HG02759 (cell line): ENCODE results near the gene DGCR8.

Source experiments
- ATAC-seq: cut with Tn5 transposase; IDR thresholded peaks from one replicate; pipeline ENCODE4 v1.9.1; 2021; ENCODE audit warnings: mild to moderate bottlenecking, moderate library complexity; ENCODE audit not compliant: unreplicated experiment

DGCR8 gene

DNA sequence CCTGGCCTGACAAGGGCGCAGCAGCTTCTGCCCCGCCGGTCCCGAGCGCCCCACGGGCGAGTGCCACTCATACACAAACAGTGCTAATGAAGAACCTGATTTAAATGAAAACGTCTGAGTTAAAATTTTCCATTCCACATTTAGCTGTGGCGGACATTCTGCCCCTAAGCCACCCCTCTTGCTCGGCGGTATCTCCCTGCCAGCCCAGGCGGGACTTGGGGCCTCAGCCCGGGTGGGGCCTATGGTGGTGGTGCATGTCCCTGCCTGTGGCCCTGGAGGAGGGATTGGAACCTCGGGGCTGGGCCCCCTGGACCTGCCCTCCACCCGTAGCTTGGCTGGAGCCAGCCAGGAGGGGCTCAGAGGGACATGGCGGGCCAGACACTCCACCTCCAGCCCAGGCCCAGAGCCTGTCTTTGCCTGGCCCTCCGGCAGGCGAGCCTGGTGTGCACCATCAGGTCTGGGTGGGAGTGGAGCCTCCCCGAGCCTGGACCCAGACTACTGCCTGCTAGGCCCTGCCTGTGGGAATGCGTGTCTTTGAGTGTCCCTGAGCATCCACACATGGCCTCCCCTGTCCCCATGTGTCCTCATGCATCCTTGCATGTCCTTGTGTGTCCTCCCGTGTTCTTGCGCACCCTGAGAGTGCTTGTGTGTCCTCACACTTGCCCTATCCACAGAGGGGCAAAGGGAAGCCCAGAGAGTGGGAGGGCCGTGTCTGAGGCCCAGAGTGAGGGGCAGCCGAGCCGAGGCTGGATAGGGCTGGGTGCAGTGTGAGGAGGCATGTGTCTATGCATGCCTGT is 56.0 kb downstream of the DGCR8 start:
- ATAC-seq, result no peak

DNA sequence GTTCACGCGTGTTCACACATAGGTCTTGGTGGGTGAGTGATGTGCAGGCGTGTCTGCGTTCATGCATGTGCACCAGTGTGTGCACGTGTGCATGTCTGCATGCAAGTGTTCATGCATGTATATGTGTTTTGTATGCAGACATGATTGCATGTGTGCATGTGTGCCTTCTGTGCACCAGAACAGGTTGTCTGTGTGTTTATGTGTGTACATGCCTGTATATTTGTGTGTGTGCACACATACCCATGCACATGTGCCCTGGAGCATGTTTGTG is 56.5 kb downstream of the DGCR8 start:
- no peak for ATAC-seq

DNA sequence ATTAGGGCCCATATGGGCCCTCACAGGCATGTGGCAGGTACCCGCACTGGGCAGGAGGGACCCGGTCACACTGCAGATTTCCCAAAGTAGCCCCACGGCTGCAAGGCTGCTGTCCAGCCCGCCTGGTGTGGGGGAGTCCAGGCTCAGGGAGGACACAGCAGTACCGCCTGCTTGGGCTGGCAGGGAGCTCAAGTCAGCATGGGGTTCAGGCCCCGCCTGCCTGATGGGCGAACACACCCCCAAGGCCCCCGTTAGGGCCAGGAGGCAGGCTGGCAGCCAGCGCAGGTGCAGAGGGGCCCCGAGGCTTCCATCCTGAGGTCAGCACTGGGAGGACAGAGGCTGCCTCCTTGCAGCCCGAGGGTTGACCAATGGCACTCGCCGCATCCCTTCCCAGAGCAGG is 57.1 kb downstream of the DGCR8 start:
- ATAC-seq, result no peak

DNA sequence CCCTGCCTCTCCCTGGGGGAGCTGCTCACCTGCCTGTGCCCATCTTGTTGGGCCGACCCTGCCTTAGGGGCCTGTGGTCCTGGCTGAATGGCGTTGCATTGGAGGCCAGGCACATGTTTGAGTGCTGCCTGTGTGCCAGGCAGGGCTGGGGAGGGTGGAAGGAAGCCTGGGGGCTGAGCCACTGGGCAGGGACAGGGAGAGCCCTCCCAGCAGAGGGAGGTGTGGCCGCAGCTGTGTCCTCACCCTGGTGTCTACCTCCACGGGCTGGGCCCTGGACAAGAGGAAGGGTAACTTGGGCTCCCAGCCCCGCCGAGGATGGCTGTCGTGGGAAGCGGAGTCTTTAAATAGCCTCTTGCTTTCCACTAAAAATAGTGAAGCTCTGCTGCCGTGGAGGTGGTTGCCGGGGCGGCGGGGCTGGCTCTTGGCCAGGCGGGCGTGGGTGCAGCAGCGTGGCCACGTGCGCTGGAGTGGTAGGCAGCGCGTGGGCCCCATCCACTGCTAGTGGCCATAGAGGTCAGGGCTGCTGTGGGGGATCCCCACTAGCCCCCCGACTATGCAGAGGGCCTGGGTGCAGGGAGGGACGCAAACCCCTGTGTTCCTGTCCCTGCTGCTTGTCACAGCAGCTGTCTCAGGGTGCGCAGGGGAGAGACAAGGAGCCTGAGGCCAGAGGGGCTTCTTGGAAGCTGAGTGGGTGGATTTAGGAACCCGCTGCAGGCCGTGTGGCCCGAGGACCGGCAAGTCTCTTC is 57.8 kb downstream of the DGCR8 start:
- no peak for ATAC-seq

DNA sequence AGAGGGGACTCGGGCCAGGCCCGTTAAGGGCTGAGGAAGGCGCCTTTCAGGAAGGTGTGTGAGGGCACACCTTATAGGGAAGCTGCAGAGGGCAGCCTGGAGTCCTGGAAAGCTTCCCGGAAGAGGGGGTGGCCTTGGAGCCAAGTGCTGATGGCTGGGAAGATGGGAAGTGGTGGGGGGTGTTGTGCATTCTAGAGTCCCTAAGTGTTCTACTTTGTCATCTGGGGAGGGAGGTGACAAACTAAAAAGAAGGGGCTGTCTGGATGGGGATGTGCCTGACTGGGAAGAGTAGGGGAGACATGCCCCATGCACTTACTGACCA is 58.3 kb downstream of the DGCR8 start:
- no peak for ATAC-seq

DNA sequence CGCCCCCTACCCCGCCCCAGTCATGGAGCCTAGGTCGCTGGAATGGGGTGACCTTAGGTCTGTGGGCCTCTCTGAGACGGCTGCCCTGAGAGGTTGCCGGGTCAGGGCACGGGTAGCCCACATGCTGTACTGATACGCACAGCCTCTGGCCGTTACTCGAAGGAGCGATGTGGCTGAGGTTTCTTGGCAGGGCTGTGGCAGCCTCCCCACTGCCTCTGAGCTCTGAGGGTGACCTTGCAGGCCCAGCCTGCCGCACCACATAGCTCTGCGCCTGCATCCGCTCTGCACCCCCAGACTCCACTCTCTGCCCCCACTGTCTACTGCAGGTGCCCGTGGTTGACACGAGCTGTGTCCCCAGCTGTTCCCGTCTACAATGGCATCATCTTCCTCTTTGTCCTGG is 58.8 kb downstream of the DGCR8 start:
- ATAC-seq, result no peak

DNA sequence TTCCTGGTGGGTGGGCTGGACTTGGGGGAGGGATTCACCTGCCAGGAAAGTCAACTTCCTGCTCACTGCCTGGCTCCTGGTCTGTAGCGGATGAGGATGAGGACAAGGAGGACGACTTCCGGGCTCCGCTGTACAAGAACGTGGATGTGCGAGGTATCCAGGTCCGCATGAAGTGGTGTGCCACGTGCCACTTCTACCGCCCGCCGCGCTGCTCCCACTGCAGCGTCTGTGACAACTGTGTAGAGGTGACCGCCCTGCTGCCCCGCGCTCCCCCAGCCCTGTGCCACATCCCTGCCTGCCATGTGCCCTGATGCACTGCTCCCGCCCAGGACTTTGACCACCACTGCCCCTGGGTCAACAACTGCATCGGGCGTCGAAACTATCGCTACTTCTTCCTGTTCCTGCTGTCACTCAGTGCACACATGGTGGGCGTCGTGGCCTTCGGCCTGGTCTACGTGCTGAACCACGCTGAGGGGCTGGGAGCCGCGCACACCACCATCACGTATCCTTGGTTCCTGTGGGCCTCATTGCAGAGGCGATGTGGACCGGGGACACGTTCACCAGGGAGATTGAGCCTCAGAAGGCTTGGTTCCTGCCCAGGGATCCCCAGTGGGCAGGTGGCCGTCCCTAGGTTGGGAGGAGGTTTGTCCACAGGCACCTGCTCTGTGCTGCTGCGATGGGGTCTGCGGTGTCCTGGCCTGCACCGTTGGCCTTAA is 59.5 kb downstream of the DGCR8 start:
- no peak for ATAC-seq

DNA sequence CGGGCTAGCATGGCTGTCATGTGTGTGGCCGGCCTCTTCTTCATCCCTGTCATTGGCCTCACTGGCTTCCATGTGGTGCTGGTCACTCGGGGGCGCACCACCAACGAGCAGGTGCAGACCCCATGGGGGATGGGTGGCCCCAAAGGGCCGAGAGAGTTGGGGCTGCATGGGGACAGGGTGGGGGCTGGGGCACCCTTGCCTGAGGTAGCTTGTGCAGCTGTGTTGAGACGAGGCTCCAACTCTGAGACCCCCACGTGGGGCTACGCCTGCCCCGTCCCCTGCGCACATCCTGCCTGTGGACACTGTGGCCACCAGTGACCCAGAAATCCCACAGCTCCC is 60.0 kb downstream of the DGCR8 start:
- ATAC-seq, result no peak

DNA sequence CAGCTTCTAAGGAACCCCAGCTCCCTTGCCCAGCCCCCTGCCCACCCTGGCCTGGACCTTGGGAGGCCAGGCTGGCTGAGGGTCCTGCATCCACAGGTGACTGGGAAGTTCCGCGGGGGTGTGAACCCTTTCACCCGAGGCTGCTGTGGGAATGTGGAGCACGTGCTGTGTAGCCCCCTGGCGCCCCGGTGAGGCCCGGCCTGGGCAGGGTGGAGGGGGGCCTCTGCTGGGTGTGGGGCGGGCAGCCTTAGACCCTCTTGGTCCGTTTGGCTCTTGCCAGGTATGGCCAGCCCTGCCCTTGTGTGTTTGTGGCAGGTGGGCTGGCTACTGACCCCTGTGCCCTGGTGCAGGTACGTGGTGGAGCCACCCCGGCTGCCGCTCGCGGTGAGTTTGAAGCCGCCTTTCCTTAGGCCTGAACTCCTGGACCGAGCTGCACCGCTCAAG is 60.5 kb downstream of the DGCR8 start:
- no peak for ATAC-seq

DNA sequence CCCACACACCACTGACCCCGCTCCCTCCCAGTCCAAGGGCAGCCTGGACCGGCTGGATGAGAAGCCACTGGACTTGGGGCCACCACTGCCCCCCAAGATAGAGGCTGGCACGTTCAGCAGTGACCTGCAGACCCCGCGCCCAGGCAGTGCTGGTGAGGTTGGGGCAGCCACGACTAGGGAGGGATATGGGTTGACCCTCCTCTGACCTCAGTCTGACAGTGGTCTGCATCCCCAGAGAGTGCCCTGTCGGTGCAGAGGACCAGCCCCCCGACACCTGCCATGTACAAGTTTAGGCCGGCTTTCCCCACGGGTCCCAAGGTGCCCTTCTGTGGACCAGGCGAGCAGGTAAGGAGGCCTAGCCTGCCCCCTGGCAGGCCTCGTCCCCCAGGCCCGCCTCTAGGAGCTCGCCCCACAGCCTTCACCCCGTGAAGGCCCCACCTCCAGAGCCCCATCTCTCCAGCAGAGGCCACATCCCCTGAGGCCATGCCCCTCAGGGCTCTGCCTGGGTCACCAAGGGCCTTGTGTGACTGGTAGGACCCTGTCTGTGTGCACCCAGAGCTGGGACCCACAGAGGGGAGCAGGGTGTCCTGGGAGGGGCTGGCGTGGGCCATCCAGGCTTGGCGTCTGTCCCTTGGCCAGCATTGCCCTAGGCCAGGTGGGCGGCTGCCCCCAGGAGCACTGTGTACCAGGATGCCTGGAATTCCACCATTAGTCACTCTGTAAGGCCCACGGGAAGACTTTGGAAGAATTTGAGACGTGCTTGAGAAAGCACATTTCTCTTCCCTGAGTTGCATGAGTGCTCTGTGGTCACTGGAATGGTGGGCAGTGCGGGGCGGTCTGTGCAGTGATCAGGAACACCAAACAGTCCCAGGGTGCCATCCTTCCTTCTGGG is 61.4 kb downstream of the DGCR8 start:
- ATAC-seq, result no peak

DNA sequence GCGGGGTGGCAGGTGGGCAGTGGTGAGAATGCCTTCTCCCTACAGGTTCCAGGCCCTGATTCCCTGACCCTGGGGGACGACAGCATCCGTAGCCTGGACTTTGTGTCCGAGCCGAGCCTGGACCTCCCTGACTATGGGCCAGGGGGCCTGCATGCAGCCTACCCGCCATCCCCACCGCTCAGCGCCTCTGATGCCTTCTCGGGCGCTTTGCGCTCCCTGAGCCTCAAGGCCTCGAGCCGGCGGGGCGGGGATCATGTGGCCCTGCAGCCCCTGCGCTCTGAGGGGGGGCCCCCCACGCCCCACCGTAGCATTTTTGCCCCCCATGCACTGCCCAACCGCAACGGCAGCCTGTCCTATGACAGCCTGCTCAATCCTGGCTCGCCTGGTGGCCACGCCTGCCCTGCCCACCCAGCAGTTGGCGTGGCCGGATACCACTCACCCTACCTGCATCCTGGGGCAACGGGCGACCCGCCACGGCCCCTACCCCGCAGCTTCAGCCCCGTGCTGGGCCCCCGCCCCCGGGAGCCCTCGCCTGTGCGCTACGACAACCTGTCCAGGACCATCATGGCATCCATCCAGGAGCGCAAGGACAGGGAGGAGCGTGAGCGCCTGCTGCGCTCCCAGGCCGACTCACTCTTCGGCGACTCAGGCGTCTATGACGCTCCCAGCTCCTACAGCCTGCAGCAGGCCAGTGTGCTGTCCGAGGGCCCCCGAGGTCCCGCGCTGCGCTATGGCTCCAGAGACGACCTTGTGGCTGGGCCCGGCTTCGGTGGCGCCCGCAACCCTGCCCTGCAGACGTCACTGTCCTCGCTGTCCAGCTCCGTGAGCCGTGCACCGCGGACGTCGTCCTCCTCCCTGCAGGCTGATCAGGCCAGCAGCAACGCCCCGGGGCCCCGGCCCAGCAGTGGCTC is 62.9 kb downstream of the DGCR8 start:
- no peak for ATAC-seq

DNA sequence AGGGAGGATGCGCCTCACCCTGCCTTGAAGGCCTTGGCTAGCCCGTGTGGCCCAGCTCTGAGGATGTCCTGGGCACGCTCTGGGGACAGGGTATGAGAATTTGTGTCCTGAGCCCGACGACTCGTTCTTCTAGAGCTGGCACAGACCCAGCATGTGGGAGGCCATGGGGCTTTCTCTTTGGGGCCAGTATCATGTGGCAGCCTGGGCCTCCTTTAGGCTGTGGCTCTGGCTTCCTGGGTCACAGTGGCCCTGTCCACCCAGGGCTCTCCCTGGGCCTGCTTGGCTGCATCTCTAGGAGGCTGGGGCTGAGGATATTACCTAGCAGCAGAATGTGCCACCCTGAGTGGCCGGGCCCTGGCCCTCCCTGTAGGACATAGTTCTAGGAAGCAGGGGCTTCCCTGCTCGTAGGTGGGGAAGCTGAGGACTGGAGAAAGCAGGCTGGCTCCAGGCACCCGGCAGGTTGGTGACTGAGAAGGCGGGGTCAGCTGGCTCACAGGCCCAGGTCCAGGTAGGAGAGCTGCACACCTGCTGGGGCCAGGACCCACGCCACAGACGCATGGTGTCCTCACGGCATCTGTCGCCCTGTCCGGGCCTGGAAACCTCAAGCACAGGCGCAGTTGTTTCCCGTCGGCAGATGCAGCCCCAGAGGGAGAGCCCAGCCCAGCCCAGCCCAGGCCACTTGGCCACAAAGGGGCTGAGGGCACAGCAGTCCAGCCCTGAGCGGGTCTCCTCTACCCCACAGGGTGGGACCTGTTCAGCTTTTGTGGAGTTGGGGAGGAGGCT is 64.0 kb downstream of the DGCR8 start:
- ATAC-seq, result no peak

DNA sequence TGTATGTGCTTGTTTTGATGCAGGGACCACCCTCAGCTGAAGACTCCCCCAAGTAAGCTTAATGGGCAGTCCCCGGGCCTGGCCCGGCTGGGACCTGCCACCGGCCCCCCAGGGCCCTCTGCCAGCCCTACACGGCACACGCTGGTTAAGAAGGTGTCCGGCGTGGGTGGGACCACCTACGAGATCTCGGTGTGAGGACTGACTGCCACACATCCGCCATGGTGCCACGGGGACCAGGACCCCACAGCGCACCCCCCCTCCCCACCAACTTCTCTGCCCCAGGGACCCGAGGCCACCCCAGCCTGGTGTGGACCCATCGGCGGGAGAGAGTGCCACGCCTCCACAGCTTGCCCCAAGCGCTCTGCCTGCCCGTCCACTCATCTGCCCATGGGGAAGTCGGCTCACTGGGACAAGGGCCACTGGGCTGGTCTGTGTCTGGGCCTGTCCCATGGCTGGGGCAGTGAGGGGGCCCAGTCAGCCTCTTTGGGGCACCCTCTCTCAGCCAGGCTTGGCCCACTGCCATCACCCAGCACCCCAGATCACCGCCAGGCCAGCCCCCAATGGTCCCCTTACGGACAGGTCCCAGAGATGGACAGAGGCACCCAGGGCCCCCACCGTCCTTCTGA is 65.3 kb downstream of the DGCR8 start:
- ATAC-seq, result no peak

DNA sequence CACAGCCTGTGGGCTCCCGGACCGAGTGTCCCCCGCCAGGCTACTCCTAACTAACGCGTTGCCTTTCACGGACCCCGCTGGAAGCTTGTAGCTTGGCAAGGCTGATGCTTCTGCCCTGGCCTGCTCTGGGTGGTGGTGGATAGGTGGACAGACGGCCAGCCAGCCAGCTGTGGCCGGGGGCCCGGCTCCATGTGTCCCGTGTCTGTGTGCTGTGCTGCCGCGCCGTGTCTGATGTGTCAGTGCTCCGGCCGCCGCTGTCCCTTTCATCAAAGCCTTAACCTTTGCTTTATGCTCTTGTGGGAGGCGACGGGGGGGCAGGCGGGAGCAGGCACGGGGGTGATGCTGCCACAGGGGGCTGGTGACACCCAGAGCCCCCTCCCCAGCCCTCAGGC is 65.8 kb downstream of the DGCR8 start:
- no peak for ATAC-seq

DNA sequence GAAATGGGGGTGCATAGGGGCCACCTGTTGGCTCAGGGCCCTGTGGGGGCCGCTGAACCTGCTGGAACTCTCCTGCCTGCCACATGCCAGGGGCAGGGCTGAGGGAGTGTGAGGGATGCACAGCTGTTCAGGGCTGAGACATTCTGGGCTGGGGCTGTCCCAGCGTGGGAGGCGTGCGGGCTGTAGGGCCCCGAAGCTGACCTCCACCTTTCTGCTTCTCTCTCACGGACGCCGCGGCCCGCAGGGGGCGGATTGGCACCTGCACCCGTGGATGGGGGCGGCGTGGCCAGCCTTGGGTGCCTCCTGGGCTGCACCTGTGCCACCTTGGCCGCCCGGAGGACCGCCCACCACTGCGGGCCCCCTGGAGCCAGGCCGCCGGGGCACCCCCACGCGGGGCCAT is 66.7 kb downstream of the DGCR8 start:
- no peak for ATAC-seq

DNA sequence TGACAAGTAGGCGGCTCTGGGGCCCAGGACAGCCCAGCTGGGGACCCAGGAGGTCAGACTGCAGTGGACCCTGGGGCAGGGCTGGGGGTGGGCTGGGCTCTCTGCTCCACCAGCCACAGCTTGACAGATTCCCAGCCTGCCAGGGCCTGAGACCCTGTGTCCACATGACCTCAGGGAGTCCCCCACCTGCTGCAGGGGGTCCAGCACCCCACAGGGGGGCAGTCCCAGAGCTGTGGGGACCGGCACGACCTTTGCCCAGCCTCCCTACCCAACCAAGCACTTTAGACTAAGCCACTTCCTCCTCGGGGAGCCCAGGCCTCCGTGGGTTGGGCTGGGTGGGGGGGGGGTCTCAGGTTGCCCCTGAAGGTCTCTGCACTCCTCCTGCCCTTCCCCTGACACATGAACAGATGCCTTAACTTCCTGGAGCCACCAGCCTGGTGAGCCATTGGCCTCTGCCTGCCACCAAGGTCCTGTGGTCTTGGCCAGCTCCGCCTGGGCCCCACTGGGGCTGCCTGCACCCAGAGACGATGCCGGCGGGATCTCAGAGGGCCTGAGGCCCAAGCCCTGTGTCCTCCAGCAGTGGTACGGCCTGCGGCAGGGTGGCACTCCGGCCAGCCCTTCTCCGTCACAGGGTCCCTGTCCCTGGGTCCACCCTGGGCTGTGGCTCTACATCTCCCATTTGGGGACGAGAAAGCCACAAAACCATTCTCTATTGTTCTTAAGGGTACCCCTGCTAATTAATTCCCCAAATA is 67.4 kb downstream of the DGCR8 start:
- ATAC-seq, result no peak

DNA sequence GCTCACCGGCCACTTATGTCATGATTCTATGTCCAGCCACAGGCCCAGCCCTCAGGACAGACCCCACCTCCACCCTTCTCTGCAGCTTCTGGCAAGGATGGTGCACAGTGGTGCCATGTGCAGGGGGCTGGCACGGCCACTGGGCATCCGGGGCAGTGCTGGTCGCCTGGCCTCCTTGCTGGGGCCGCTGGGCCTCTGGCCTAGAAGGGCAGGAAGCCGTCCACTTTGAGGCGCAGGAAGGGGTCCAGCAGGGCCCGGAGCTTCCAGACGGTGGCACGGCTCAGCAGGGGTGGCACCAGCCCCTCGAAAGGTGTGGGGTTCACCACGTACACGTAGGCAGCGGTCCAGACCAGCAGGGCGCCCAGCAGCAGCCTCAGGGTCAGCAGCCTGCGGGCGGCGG is 68.4 kb downstream of the DGCR8 start:
- no peak for ATAC-seq
